GM10847 (cell line): ENCODE measurements around the gene CCND2.

Experiments used
- POLR2A ChIP-seq: IDR thresholded peaks from 2 replicates; pipeline ENCODE4 v1.6.1; 2011; ENCODE audit not compliant: insufficient read length; ENCODE audit errors: extremely low read depth

Gene CCND2

GRCh38 chr12:4320497-4320852, 46.9 kb downstream of the CCND2 start:
- no peak for TF ChIP-seq POLR2A

GRCh38 chr12:4320853-4321701, 47.5 kb downstream of the CCND2 start, which contains the start of gene TIGAR:
Gene TIGAR (plus strand): TSS chr12:4321213. CDS start chr12:4321272, 59 bp downstream.
- TF ChIP-seq POLR2A = peak; percentile 91

GRCh38 chr12:4322726-4323125, 49.2 kb downstream of the CCND2 start:
- TF ChIP-seq POLR2A = no peak
